Measurements from ENCODE around the gene S100A9.

S100A9 gene

GRCh38 chr1:153361480-153362109 lies 3.9 kb downstream of the S100A9 start:
- no peak for DNase-seq

DNA sequence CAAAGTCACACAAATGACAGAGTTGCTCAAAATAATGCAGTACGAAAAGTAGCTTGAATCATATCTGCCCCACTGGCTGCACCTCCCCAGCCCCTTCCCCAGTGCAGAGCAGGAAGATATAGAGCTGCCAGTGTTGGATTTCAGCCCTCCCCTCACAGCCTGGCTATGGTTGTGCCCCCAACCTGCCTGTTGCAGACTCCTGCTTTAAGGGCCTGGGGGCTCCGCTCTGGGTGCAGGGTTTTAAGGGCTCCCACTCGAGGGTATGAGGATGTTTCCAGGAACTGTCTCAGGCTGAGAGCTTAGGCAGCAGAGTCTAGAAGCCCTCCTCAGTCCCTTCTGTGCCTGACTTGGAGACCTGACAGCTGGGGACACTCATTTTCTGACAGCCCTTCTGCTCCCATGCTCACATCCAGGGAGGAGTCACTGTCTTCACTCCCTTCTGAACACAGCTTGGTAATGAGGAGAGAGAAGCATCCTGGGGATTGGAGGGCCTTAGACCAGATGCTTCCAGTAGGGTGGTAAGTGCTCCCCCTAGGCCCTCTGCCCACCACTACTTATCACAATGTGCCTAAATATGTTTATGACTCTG lies 4.6 kb downstream of the S100A9 start:
- DNase-seq: no peak

DNA sequence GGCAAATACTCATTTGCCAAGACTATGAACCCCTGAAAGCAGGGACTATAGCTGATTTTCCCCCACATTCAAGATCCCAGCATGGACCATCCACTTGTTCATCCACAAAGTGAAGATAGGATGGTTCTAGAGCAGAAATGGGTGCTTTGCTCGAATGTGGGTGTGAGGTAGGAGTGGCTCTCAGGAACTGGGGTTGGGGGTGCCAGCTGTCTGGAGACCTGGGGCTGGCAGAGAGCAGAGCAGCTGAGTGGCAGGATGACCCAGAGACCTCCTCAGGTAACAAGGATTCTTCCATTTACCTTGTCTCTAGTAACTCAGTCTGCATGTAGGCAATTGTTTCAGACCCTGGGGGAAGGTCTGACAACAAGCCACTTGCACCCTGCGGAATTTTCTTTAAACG lies 6.0 kb downstream of the S100A9 start:
- no peak for DNase-seq

DNA sequence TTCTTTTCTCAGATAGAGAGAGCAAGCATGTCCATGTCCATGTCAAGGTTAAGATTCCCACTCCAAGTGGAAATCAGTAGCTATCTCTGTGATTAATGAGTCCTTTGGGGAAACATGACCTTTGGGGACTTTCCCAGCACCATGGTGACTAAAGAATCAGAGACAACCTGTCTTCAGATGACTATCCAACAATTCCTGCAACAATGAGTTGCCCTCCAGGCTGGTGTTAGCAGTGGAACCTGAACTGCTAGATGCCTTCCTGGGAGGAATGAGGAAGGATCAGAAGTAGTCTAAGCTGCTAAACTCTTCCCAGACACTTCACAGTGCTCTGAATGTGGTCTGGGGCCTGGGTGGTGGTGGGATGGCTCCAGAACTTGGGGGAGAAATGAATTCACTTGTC lies 6.5 kb downstream of the S100A9 start:
- DNase-seq: no peak

DNA sequence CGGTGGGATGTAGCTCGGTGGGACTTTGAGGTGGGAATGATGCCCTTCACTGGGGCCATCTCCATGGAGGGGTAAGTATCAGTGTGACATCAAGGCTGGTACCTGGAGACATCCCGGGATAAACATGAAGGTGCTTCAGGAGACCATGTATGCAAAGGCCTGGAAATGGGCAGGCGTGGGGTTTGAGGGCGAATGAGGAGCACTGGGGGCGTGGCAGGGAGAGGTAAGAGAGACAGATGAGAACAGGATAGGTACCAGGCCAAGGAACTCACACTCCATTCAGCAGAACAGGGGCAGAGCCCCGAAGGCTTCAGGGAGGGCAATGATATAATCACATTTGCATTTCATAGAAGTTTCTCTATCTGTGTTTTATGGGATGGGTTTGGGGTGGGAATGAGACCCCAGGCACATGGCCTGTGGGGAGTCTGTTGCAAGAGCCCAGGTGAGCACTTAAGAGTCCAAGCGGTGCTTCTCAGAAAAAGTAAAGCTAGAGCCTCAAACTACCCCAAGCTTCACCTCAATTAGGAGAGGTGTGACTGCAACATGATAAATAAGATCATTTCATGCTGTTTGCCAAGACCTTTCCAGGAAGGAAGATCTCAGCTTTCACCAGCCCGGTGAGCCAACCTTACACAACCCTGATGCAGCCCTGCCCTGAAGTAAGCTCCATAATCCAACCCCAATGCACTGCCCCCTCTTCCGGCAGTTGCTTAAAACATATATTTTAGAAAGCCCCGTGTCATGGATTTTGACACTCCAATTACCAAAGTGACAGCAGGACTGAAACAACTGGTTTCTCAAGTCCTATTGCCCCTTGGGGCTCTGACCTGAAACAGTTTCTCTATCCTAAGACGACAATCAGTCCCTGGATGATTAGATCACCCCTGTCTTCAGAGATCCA lies 7.4 kb downstream of the S100A9 start:
- no peak for DNase-seq

DNA sequence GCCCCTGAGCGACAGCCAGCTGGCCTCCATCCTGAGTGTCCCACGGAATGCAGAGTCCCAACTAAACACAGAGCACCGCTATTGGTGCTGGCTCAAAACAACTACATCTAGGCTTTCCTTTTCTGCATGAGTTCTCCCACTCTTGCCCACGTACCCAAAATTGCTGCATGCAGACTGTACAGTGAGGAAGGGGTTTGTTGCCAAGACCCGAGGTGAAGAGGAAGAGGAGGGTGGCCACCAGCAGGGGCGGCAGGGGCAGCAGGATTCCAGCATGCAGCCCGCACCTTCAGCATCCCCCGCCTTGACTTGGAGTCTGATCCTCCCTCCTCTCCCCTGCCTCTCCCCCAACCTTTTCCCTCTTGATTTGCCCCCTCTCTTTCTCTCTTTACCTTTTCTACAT lies 8.0 kb downstream of the S100A9 start:
- DNase-seq: no peak

DNA sequence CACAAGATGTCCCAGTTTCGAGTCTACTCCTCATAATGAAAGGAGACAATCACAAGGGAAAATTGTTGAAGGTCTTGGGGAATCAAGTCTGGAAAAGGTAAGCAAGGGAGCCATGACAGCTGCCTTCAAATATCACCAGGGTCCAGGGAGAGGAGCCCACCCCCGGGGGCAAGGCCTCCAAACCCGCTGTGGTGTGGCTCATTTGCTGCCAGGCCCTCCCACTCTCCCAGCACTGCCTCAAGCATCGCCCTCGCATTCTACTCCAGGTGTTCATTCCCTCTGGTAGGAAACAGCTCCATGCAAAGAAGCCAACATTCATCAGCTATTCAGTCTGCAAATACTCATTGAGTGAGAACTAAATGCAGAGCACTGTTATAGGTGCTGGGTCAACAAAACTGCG lies 8.6 kb downstream of the S100A9 start:
- no peak for DNase-seq

- no peak for DNase-seq
Observed at GRCh38 chr1:153367090-153367489, 9.4 kb downstream of the S100A9 start.

- no peak for DNase-seq
Observed at GRCh38 chr1:153368495-153368894, 10.8 kb downstream of the S100A9 start.

DNA sequence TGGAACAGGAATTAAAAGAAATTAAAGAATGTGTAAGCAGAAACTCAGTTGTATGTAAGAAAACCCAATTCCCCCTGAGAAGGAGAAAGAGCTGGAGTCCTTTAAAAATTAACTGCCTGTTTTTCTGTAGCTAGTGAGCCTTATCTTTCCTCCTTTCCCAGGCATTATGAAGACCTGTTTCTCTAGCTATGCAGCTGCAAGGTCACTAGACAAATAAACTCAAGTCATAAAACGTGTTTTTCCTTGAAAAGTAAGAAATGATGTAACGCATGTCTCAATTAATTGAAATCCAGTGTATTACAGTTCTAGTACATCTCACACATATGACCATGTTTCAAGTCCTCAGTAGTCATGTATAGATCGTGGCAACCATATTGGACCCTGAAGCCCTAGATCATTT lies 12.5 kb downstream of the S100A9 start:
- DNase-seq: no peak

DNA sequence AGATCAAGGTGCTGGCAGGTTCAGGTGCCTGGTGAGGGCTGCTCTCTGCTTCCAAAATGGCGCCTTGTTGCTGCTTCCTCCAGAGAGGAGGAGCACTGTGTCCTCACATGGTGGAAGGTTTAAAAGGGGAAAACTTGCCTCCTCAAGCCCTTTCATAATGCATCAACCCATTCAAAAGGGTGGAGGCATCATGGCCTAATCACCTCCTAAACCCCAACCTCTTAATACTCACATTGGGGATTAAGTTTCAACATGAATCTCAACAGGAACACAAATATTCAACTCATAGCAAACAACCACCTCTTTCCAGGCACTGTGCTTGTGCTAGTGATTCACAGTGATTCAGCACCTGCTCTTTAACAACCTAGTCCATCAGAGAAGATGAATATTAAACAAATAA lies 13.6 kb downstream of the S100A9 start:
- no peak for DNase-seq

DNA sequence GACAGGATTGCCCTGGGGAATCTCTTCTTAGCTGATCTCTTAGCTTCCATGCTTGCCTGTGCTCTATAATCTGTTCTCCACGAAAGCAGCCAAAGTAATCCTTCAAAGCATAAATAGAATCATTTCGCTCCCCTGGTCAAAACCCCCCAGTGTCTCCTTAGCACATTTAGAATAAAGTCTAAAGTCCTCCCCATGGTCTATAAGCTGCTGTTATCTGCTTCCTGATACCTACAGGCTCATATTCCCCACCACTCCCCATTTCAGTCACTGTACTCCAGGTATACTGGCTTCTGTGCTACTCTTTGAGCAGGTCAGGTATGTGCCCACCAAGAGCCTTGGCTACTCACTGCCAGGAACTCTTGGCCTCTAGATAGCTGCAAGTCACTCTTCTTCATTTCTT lies 14.9 kb downstream of the S100A9 start:
- DNase-seq: no peak

- DNase-seq: no peak
Observed at GRCh38 chr1:153374071-153374470, 16.4 kb downstream of the S100A9 start.

GRCh38 chr1:153375511-153375910 lies 17.9 kb downstream of the S100A9 start, which contains the start of gene S100A12:
Gene S100A12, minus strand, starts transcription at chr1:153375621. Its CDS starts 1,029 bp downstream, at chr1:153374592.
- DNase-seq: no peak

DNA sequence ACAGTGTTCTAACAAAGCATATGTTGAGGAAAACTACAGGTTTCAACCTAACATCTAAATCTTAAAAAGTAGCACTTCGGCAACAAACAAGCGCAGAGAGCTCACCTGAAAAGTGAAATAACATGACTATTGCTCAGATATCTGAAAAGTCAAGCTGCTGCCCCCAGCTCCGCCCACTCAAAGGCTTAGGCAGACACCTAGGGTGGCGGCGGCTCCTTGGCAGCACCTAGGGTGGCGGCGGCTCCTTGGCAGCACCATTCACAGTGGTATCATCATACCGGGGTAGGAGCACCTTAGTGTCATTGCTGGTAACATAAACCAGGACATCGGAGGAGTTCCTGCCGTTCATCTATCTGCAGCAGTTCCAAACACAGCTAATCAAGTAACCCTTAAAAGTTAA lies 21.9 kb downstream of the S100A9 start:
- no peak for DNase-seq

DNA sequence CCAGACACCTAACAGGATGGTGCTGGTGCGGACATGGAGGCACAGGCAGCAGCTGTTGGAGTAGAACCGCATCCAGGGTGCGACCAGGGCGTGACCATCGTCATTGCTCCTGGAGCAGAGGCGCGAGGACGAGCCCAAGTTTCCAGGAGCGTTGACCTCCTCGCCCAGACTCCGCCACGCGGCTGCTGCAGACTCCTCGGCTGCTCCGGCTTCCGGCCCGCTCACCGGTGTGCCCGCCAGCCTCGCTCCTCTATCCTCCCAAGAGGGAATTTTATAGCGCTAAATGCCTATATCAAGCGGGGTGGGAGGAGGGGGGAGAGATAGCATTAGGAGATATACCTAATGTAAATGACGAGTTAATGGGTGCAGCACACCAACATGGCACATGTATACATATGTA lies 23.1 kb downstream of the S100A9 start:
- DNase-seq: no peak

DNA sequence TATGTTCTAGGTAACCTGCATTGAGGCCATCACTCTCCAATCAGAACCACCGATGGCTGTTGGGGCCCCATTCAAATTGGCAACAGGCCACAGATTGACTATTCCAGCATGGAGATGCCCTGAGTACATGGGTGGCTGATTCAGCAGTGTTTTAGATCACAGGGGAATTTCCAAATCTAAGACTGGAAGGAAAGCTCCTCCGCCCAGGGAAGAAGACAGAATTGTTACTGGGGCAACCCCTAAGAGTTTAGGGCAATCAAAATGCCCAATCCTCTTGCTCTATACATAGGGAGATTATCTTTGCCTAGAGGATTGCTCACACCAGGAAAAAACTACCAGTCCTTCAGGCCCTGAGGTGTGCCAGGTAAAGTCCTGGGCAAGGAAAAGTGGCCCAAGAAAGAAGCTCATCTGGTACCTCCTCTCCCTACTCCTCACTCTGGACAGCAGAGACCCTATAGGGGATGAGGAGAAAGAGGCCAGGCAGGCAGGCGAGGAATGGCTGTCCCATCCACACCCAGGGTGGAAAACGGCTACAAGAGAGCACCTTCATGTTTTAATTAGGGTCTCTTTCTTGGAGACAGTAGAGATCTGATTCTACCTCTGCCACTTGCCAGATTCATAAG lies 27.4 kb downstream of the S100A9 start:
- DNase-seq: no peak

- no peak for DNase-seq
Observed at GRCh38 chr1:153386500-153386901, 28.8 kb downstream of the S100A9 start.

DNA sequence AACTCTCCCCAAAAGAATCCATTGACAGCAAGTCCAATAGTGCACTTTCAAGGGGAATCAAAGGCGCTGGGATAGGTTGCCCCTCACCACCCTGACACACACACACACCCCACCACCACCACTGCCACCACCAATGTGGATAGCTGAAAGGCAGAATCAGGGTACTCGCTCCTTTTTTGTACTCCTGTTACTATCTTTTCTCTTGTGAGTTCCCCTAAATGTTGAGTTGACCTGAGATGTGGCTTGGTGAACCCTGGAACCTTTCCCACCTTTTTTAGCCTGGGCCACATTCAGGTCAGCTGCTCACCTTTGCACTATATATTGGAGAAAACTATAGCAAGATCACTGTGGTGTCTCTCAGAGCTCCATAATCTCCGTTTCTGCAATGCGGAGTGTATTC lies 29.3 kb downstream of the S100A9 start:
- no peak for DNase-seq

DNA sequence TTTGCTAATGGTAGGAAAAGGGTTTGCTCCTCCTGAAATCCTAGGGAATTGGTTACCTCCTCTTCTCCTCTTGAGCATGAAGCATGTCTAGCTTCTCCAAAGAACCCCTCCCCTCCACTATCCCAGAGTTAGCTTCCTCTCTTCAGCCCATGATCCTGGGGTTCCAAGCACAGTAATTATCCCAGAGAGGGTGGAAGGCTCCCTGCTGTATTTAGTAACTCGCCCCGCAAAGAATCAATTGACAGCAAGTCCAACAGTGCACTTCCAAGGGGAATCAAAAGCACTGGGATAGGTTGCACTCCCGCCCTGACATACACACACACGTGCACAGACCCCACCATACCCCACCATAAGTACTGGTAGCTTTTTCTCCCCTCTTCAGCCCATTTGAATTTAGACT lies 30.1 kb downstream of the S100A9 start:
- no peak for DNase-seq

DNA sequence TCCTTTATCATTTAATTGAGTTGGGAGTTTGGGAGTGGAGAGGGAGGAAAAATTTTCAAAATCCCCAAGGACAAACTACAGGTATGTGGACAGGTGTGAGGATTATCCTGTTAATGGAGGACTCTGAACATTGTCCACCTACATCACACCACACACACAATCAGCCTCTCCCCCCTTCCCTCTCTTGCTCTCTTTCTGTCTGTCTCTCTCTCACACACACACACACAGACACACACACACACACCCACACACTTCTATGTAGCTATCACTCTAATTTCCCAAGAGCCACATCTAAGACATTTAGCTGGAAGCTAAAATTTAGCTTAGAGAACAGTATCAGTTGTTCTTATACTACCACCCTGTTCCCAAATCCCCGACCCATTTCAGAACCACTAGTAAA lies 31.7 kb downstream of the S100A9 start:
- no peak for DNase-seq

- DNase-seq: no peak
Observed at GRCh38 chr1:153389973-153390879, 32.6 kb downstream of the S100A9 start.
